HCT116 (cell line): ENCODE data around the gene SPATA19.

Experiments used
- CEBPB ChIP-seq: IDR thresholded peaks from 2 replicates; pipeline ENCODE4 v1.6.1; 2012; ENCODE audit warnings: low read depth
- EGR1 ChIP-seq: IDR thresholded peaks from 2 replicates; pipeline ENCODE4 v1.6.1; 2012; ENCODE audit warnings: low read depth
- EZH2 ChIP-seq: fragments of 200-600 bp; sonication (generic); IDR thresholded peaks from 2 replicates; pipeline ENCODE4 v1.6.1; 2017; ENCODE audit warnings: antibody characterized with exemption, mixed run types
- POLR2A ChIP-seq: IDR thresholded peaks from 2 replicates; pipeline ENCODE4 v1.7.0; 2011; ENCODE audit warnings: borderline replicate concordance; ENCODE audit not compliant: insufficient read depth, insufficient read length; ENCODE audit errors: extremely low read depth
- POLR2AphosphoS5 ChIP-seq: IDR thresholded peaks from 2 replicates; pipeline ENCODE4 v1.6.1; 2011; ENCODE audit warnings: mild to moderate bottlenecking, low read depth, low read length, moderate library complexity
- RAD21 ChIP-seq: IDR thresholded peaks from 2 replicates; pipeline ENCODE4 v1.6.1; 2012; ENCODE audit warnings: low read depth, mild to moderate bottlenecking
- SIN3A ChIP-seq: IDR thresholded peaks from 2 replicates; pipeline ENCODE4 v1.6.1; 2012; ENCODE audit warnings: low read depth
- SP1 ChIP-seq: IDR thresholded peaks from 2 replicates; pipeline ENCODE4 v1.6.1; 2012; ENCODE audit warnings: low read depth
- YY1 ChIP-seq: IDR thresholded peaks from 2 replicates; pipeline ENCODE4 v1.6.1; 2011; ENCODE audit warnings: low read length, low read depth, moderate library complexity, mild to moderate bottlenecking; ENCODE audit not compliant: insufficient replicate concordance; ENCODE audit errors: extremely low read depth
- ZNF274 ChIP-seq: fragments of 200-500 bp; sonication (Bioruptor generic); IDR thresholded peaks from 2 replicates; pipeline ENCODE4 v1.6.1; 2014; ENCODE audit warnings: mild to moderate bottlenecking, low read depth, low read length, inconsistent platforms
- TF ChIP-seq, protein P1 (sequence below), 3 experiments: fragments of 200-600 bp in 1 of 3; sonication (generic) in 1 of 3; IDR thresholded peaks in 2 of 3; conservative IDR thresholded peaks in 1 of 3; 2 replicates each; pipeline ENCODE4 v1.5.1; 2012 to 2017; ENCODE audit warnings: low read depth in 2 of 3, low read length in 2 of 3, antibody characterized with exemption in 1 of 3, borderline replicate concordance in 1 of 3, control low read depth in 1 of 3, mild to moderate bottlenecking in 1 of 3, mixed read lengths in 1 of 3, mixed run types in 1 of 3, moderate library complexity in 1 of 3; ENCODE audit not compliant: insufficient read depth in 1 of 3
- TF ChIP-seq, protein P2 (sequence below): IDR thresholded peaks from 2 replicates; pipeline ENCODE4 v1.6.1; 2012; ENCODE audit warnings: low read depth
- TF ChIP-seq, protein P3 (sequence below): IDR thresholded peaks from 2 replicates; pipeline ENCODE4 v1.6.1; 2012

DNA sequence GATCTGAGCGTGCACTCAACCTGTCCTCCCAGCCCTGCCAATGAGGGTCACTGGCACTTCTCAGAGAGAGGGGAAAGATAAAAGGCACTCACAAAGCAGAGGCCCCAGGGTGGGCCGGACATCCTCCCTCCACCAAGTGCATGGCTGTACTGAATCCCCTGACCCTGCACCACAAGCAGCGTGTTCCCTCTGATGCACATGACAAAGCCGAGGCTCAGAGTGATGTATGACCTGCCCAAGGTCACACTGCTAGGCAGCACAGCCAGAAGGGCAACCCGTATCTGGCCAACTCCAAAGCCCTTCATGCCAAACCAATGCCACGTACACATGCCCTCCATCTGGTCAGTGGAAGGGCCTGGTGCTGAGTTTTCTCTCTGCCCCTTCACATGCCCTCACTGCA is 22.1 kb downstream of the SPATA19 start:
- TF ChIP-seq CEBPB (no peak), YY1 (no peak), POLR2AphosphoS5 (no peak), SP1 (no peak), SIN3A (no peak), ZNF274 (no peak), EGR1 (no peak), POLR2A (no peak), EZH2 (no peak), RAD21 (no peak)
- TF ChIP-seq, protein P1, sequence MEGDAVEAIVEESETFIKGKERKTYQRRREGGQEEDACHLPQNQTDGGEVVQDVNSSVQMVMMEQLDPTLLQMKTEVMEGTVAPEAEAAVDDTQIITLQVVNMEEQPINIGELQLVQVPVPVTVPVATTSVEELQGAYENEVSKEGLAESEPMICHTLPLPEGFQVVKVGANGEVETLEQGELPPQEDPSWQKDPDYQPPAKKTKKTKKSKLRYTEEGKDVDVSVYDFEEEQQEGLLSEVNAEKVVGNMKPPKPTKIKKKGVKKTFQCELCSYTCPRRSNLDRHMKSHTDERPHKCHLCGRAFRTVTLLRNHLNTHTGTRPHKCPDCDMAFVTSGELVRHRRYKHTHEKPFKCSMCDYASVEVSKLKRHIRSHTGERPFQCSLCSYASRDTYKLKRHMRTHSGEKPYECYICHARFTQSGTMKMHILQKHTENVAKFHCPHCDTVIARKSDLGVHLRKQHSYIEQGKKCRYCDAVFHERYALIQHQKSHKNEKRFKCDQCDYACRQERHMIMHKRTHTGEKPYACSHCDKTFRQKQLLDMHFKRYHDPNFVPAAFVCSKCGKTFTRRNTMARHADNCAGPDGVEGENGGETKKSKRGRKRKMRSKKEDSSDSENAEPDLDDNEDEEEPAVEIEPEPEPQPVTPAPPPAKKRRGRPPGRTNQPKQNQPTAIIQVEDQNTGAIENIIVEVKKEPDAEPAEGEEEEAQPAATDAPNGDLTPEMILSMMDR (IDR thresholded peaks at IDR 0.05 in 2 of 3, conservative IDR thresholded peaks at IDR 0.05 in 1 of 3; ENCODE audit: borderline replicate concordance in 1 of 3, insufficient read depth in 1 of 3, low read depth in 2 of 3, low read length in 2 of 3), result no peak
- TF ChIP-seq, protein P2, sequence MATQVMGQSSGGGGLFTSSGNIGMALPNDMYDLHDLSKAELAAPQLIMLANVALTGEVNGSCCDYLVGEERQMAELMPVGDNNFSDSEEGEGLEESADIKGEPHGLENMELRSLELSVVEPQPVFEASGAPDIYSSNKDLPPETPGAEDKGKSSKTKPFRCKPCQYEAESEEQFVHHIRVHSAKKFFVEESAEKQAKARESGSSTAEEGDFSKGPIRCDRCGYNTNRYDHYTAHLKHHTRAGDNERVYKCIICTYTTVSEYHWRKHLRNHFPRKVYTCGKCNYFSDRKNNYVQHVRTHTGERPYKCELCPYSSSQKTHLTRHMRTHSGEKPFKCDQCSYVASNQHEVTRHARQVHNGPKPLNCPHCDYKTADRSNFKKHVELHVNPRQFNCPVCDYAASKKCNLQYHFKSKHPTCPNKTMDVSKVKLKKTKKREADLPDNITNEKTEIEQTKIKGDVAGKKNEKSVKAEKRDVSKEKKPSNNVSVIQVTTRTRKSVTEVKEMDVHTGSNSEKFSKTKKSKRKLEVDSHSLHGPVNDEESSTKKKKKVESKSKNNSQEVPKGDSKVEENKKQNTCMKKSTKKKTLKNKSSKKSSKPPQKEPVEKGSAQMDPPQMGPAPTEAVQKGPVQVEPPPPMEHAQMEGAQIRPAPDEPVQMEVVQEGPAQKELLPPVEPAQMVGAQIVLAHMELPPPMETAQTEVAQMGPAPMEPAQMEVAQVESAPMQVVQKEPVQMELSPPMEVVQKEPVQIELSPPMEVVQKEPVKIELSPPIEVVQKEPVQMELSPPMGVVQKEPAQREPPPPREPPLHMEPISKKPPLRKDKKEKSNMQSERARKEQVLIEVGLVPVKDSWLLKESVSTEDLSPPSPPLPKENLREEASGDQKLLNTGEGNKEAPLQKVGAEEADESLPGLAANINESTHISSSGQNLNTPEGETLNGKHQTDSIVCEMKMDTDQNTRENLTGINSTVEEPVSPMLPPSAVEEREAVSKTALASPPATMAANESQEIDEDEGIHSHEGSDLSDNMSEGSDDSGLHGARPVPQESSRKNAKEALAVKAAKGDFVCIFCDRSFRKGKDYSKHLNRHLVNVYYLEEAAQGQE, result no peak
- TF ChIP-seq, protein P3, sequence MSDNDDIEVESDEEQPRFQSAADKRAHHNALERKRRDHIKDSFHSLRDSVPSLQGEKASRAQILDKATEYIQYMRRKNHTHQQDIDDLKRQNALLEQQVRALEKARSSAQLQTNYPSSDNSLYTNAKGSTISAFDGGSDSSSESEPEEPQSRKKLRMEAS, result no peak
